GM12865 (cell line): Measurements from ENCODE around the gene KIAA0408.
"Not testable (repeated sequence)": the region's sequence is repeated elsewhere in the genome, so short reads cannot be mapped to it uniquely, and the experiment has no call there.

ENCODE experiments used
- DNase-seq: peaks from one replicate; pipeline ENCODE4 v3.0.0; 2010; ENCODE audit warnings: low read depth
- H3K4me3 ChIP-seq: 2 replicates; pipeline ENCODE4 v1.5.1; 2011; ENCODE audit warnings: mild to moderate bottlenecking, low read depth, low read length, control low read depth
- CTCF ChIP-seq: IDR thresholded peaks from 2 replicates; pipeline ENCODE4 v1.5.1; 2011; ENCODE audit warnings: low read length, control low read depth, low read depth, inconsistent platforms; ENCODE audit not compliant: insufficient read depth; ENCODE audit errors: missing control alignments

The KIAA0408 gene

GRCh38 chr6:127423921-127424320 is 35.3 kb downstream of the KIAA0408 start:
- DNase-seq: no peak
- TF ChIP-seq CTCF: no peak
- H3K4me3 ChIP-seq: no peak overlapping the region

GRCh38 chr6:127421164-127421563 is 38.0 kb downstream of the KIAA0408 start:
- DNase-seq: not testable (repeated sequence)

GRCh38 chr6:127420556-127420955 is 38.6 kb downstream of the KIAA0408 start:
- peak; percentile 56 for TF ChIP-seq CTCF
- no peak overlapping the region for H3K4me3 ChIP-seq
- peak; percentile 89 for DNase-seq

More at GRCh38 chr6:127421164-127421563, 38.0 kb downstream of the KIAA0408 start:
- not testable (repeated sequence) for H3K4me3 ChIP-seq

- no peak for DNase-seq
- H3K4me3 ChIP-seq: no peak overlapping the region
- no peak for TF ChIP-seq CTCF
Measured at GRCh38 chr6:127415096-127415495, 44.1 kb downstream of the KIAA0408 start.

GRCh38 chr6:127413123-127413522 is 46.1 kb downstream of the KIAA0408 start:
- not testable (repeated sequence) for DNase-seq, H3K4me3 ChIP-seq

- not testable (repeated sequence) for DNase-seq, H3K4me3 ChIP-seq
Measured at GRCh38 chr6:127412016-127412415, 47.2 kb downstream of the KIAA0408 start.
